Right renal cortex interstitium (tissue), 3 donors: ENCODE data around the gene PABPC5. TPM values are rescaled to one million over a fixed set of nuclear protein-coding genes. Genes with fewer than 3 reads are reported as not detected.

Source experiments
- DNase-seq, 3 donors: peaks; one replicate each; pipeline ENCODE4 v3.0.0-alpha.2; 2013; ENCODE audit warnings: low read depth in 3 of 3, low spot score in 2 of 3
- polyA plus RNA-seq, 3 donors: library from polyadenylated mRNA; unstranded; fragments of 120-200 nt; gene quantifications; one replicate each; pipeline ENCODE4 v1.2.1, GENCODE V29; 2013; ENCODE audit not compliant: insufficient read length in 3 of 3

The PABPC5 gene
- polyA plus RNA-seq, result 1 to 10 TPM; 5.3 to 5.9 (median 5.5) TPM

DNA sequence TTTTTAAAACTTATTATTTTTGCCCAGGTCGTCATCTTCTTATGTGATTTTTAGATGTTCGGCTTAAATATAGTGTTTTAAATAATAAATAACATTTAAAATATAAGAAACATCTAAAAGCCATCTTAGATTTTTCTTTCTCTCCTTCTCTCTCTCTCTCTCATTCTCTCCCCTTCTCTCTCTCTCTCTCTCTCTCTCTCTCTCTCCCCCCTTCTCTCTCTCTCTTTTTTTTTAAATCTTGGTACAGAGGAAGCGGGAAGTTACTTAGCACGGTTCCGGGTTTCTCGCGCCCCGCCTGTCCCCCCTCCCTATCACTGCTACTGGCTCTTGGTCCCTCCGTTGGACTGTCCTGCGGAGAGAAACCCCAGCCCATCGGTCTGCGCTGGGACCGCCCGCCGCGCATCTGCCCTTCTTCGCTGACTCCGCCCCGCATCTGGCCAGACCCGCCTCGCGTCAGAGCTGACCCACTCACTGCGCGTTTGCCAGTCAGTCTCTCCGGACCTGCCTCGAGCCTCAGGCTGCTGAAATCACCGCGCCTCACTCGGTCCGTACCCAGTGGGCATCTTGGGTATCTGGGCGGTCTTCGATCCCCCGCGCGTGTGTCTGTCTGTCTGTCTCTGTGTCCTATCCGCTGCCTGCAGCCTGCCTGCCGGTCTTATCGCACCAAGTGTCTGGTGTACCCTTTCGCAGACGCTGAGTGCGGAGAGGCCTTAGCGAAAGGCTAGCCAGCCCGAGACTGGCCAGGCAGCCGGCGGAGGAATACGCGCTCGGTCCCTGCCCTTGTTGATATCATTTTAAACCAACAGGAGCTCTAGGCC, at the start of gene PABPC5:
Gene PABPC5, plus strand, starts transcription at position 489 of the 818 bp plus-strand sequence. CDS start 739 bp downstream, outside the sequence.
- DNase-seq, result peak; percentile 50 to 59 (median 53)

DNA sequence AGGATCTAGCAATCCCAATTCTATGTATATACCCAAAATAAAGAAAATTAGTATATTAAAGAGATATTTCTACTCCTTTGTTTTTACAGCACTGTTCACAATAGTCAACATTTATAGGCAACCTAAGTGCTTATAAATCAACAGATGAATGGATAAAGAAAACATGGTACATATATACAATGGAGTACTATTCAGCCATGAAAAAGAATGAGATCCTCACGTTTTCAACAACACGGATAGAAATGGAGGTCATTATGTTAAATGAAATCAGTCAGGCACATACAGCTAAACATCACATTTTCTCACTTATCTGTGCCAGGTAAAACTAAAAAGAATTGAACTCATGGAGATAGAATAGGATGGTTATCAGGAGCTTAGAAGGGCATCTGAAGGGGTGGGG, 45.6 kb upstream of the PABPC5 start:
- DNase-seq, result no peak

DNA sequence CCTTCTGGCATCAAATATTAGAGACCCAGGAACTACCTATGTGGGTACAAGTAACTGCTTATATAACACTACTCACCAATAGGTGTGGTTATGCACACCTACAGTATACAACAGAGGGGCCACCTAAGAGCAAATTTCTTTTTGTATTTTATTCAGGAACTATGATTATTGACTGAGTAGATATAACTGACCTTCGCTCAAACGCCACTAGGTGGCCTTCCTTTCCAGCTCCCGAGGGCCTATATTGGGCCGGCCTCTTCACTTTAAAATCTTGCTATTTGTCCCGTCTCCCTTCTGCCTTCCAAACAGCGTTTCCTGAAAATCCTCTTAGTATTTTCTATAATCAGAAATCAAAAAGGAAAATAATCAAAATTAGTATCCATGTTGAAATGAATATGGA, 19.9 kb upstream of the PABPC5 start:
- DNase-seq, result no peak

DNA sequence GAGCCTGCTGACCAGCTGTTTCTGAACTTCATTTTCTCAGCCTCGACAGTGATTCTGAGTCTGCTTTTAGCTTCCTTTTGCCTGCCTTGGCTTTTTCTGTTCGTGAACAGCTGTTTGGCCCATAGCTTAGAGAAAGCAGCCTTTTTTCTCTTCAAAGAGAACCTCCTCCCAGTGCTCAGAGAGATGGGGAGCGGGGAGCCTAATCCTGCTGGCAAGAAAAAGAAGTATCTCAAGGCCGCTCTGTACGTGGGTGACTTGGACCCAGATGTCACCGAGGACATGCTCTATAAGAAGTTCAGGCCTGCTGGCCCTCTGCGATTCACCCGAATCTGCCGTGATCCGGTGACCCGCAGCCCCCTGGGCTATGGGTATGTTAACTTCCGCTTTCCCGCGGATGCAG, 756 bp downstream of the PABPC5 start:
- peak in 1 of 3 donors; percentile 0 for DNase-seq
